Gastrocnemius medialis (tissue), 4 donors: Measurements from ENCODE around the gene GSG1L2. TPM values are rescaled to one million over a fixed set of nuclear protein-coding genes. Genes with fewer than 3 reads are reported as not detected.

Experiments used
- ATAC-seq, 2 donors: fragments of 150-250 bp; one replicate each; pipeline ENCODE4 v1.9.1; 2016
- DNase-seq, 2 donors: peaks; one replicate each; pipeline ENCODE4 v3.0.0-alpha.2; 2019
- H3K27ac ChIP-seq, 4 donors: fragments of 200-600 bp; sonication (generic); 1 replicate in 1 of 4; 2 replicates in 3 of 4; pipeline ENCODE4 v1.5.1; 2016 to 2018; ENCODE audit warnings: mild to moderate bottlenecking in 2 of 4, moderate library complexity in 1 of 4
- H3K27me3 ChIP-seq, 3 donors: fragments of 200-600 bp; sonication (generic) in 2 of 3; 1 replicate in 1 of 3; 2 replicates in 2 of 3; pipeline versions ENCODE4 v1.5.1 to v1.6.0; 2016 to 2019; ENCODE audit warnings: mild to moderate bottlenecking in 1 of 3, moderate library complexity in 1 of 3
- H3K36me3 ChIP-seq, 2 donors: fragments of 200-600 bp; sonication (generic) in 1 of 2; one replicate each; pipeline ENCODE4 v1.5.1; 2017 to 2018
- H3K4me1 ChIP-seq, 2 donors: fragments of 200-600 bp; sonication (generic) in 1 of 2; one replicate each; pipeline ENCODE4 v1.5.1; 2016 to 2017; ENCODE audit warnings: mild to moderate bottlenecking in 2 of 2
- H3K4me3 ChIP-seq, 4 donors: fragments of 200-600 bp; sonication (generic) in 3 of 4; 1 replicate in 1 of 4; 2 replicates in 3 of 4; pipeline ENCODE4 v1.5.1; 2016 to 2019; ENCODE audit warnings: mild to moderate bottlenecking in 2 of 4
- H3K9me3 ChIP-seq, 3 donors: fragments of 200-600 bp; sonication (generic) in 2 of 3; 1 replicate in 1 of 3; 2 replicates in 2 of 3; pipeline ENCODE4 v1.5.1; 2016 to 2019
- POLR2A ChIP-seq, 2 donors: fragments of 450-650 bp; IDR thresholded peaks; one replicate each; pipeline ENCODE4 v1.6.1; 2017; ENCODE audit warnings: antibody characterized with exemption in 2 of 2, mild to moderate bottlenecking in 2 of 2, moderate library complexity in 2 of 2
- in situ Hi-C, 4 donors: fragments of 200-750 bp; cut with MboI; loops; one replicate each; pipeline versions ENCODE4 v1.15.0 to v1.8.0; 2017; ENCODE audit warnings: low sequenced_read_pairs in 4 of 4
- intact Hi-C: fragments of 100-400 bp; cut with DNase I; formaldehyde crosslinking; loops from one replicate; pipeline ENCODE4 v1.15.1; 2023; ENCODE audit warnings: low total_unique reads
- total RNA-seq, 4 donors: library from RNA; depleted of rRNA; stranded (reverse); fragments of >200 nt; gene quantifications; one replicate each; pipeline versions ENCODE4 v1.1.0 to v1.2.3, GENCODE V29; 2016
- TF ChIP-seq, protein P1 (sequence below), 5 experiments: fragments of 450-650 bp in 3 of 5; fragments of 200-600 bp in 2 of 5; sonication (generic) in 2 of 5; IDR thresholded peaks in 4 of 5; conservative IDR thresholded peaks in 1 of 5; 1 replicate in 4 of 5; 2 replicates in 1 of 5; pipeline ENCODE4 v1.5.1; 2016 to 2019; ENCODE audit warnings: antibody characterized with exemption in 5 of 5, mild to moderate bottlenecking in 3 of 5, moderate library complexity in 3 of 5

Gene GSG1L2
- total RNA-seq, 4 donors from 2014 or later, result not detected

GRCh38 chr17:9824094-9824493, 2.2 kb upstream of the GSG1L2 start:
- intact Hi-C loops, result no loop called here
- H3K9me3 ChIP-seq, result no peaks in the 10 kb centered on the region
- in situ Hi-C loops, result loop anchor here in 1 of 4 donors (25.0 kb wide), 1 partner anchor 88 kb away; the partner anchor contains the start of gene RCVRN
- TF ChIP-seq POLR2A (IDR thresholded peaks at IDR 0.05), result no peak
- TF ChIP-seq, protein P1, sequence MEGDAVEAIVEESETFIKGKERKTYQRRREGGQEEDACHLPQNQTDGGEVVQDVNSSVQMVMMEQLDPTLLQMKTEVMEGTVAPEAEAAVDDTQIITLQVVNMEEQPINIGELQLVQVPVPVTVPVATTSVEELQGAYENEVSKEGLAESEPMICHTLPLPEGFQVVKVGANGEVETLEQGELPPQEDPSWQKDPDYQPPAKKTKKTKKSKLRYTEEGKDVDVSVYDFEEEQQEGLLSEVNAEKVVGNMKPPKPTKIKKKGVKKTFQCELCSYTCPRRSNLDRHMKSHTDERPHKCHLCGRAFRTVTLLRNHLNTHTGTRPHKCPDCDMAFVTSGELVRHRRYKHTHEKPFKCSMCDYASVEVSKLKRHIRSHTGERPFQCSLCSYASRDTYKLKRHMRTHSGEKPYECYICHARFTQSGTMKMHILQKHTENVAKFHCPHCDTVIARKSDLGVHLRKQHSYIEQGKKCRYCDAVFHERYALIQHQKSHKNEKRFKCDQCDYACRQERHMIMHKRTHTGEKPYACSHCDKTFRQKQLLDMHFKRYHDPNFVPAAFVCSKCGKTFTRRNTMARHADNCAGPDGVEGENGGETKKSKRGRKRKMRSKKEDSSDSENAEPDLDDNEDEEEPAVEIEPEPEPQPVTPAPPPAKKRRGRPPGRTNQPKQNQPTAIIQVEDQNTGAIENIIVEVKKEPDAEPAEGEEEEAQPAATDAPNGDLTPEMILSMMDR (IDR thresholded peaks at IDR 0.05 in 4 of 5, conservative IDR thresholded peaks at IDR 0.05 in 1 of 5), result no peak
- no peaks in the 10 kb centered on the region for H3K27me3 ChIP-seq
- H3K27ac ChIP-seq, result no peak overlapping the region
- no peak for ATAC-seq
- no peak for DNase-seq
- H3K4me3 ChIP-seq, result no peak overlapping the region
- no peaks in the 10 kb centered on the region for H3K4me1 ChIP-seq
- no peaks in the 10 kb centered on the region for H3K36me3 ChIP-seq

DNA sequence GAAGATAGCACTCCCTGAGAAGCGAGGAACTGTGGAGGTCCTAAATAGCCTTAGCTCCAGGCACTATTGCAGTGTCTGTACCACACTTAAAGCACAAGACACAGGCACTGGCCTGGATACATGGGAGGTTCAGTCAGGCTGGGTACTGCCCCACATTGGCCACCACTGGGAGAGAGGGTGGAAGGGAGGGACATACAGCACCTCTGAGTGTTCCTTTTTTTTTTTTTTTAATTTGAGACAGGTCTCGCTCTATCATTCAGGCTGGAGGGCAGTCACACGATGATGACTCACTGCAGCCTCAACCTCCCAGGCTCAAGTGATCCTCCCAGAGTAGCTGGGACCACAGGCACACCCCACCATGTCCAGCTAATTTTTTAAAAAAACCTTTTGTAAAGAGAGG, 1.4 kb downstream of the GSG1L2 start:
- intact Hi-C loops, result no loop called here
- H3K27me3 ChIP-seq, result no peaks in the 10 kb centered on the region
- H3K4me1 ChIP-seq, result no peaks in the 10 kb centered on the region
- no peak for DNase-seq
- in situ Hi-C loops, result loop anchor here in 1 of 4 donors (25.0 kb wide), 1 partner anchor 92 kb away; the partner anchor contains the start of gene RCVRN
- TF ChIP-seq POLR2A (IDR thresholded peaks at IDR 0.05), result no peak
- TF ChIP-seq, protein P1 (IDR thresholded peaks at IDR 0.05 in 4 of 5, conservative IDR thresholded peaks at IDR 0.05 in 1 of 5), result no peak
- H3K4me3 ChIP-seq, result no peak overlapping the region
- ATAC-seq, result no peak
- no peaks in the 10 kb centered on the region for H3K36me3 ChIP-seq
- H3K9me3 ChIP-seq, result no peaks in the 10 kb centered on the region
- H3K27ac ChIP-seq, result no peak overlapping the region

- intact Hi-C loops, result no loop called here
- no peak for ATAC-seq
- TF ChIP-seq, protein P1 (IDR thresholded peaks at IDR 0.05 in 4 of 5, conservative IDR thresholded peaks at IDR 0.05 in 1 of 5), result no peak
- TF ChIP-seq POLR2A (IDR thresholded peaks at IDR 0.05), result no peak
- Histone ChIP-seq H3K27ac (no peak overlapping the region), H3K4me1 (no peaks in the 10 kb centered on the region), H3K27me3 (no peaks in the 10 kb centered on the region), H3K9me3 (no peaks in the 10 kb centered on the region), H3K36me3 (no peaks in the 10 kb centered on the region), H3K4me3 (no peak overlapping the region)
- DNase-seq, result no peak
- in situ Hi-C loops, result loop anchor here in 1 of 4 donors (25.0 kb wide), 1 partner anchor 94 kb away; the partner anchor contains the start of gene RCVRN
These were observed 3.1 kb downstream of the GSG1L2 start for GRCh38 chr17:9818760-9819159.

GRCh38 chr17:9817086-9817485, 4.8 kb downstream of the GSG1L2 start:
- DNase-seq, result no peak
- TF ChIP-seq POLR2A (IDR thresholded peaks at IDR 0.05), result no peak
- TF ChIP-seq, protein P1 (IDR thresholded peaks at IDR 0.05 in 4 of 5, conservative IDR thresholded peaks at IDR 0.05 in 1 of 5), result no peak
- intact Hi-C loops, result no loop called here
- Histone ChIP-seq H3K27ac (no peak overlapping the region), H3K36me3 (no peaks in the 10 kb centered on the region), H3K27me3 (no peaks in the 10 kb centered on the region), H3K4me3 (no peak overlapping the region), H3K9me3 (no peaks in the 10 kb centered on the region), H3K4me1 (no peaks in the 10 kb centered on the region)
- ATAC-seq, result peak in 1 of 2 donors; percentile 53
- in situ Hi-C loops, result loop anchor here in 1 of 4 donors (25.0 kb wide), 1 partner anchor 95 kb away; the partner anchor contains the start of gene RCVRN

GRCh38 chr17:9816472-9816871, 5.4 kb downstream of the GSG1L2 start:
- no peak for DNase-seq
- no peaks in the 10 kb centered on the region for H3K36me3 ChIP-seq
- intact Hi-C loops, result no loop called here
- no peak for ATAC-seq
- in situ Hi-C loops, result loop anchor here in 1 of 4 donors (25.0 kb wide), 1 partner anchor 96 kb away; the partner anchor contains the start of gene RCVRN
- no peak overlapping the region for H3K27ac ChIP-seq
- H3K4me1 ChIP-seq, result no peaks in the 10 kb centered on the region
- TF ChIP-seq POLR2A (IDR thresholded peaks at IDR 0.05), result no peak
- TF ChIP-seq, protein P1 (IDR thresholded peaks at IDR 0.05 in 4 of 5, conservative IDR thresholded peaks at IDR 0.05 in 1 of 5), result no peak
- H3K27me3 ChIP-seq, result no peaks in the 10 kb centered on the region
- H3K4me3 ChIP-seq, result no peak overlapping the region
- no peaks in the 10 kb centered on the region for H3K9me3 ChIP-seq
